Raji (cell line): ENCODE data around the gene TPRA1.

Experiments
- POLR2A ChIP-seq: IDR thresholded peaks from 2 replicates; pipeline ENCODE4 v1.6.1; 2011; ENCODE audit warnings: low read depth, low read length, control low read depth; ENCODE audit not compliant: insufficient read depth

The TPRA1 gene

GRCh38 chr3:127622772-127623576 is 32.4 kb upstream of the TPRA1 start:
- TF ChIP-seq POLR2A, result no peak

GRCh38 chr3:127622031-127622430 is 31.5 kb upstream of the TPRA1 start:
- TF ChIP-seq POLR2A, result no peak

GRCh38 chr3:127620637-127621375 is 30.3 kb upstream of the TPRA1 start:
- TF ChIP-seq POLR2A, result no peak

GRCh38 chr3:127618891-127619290 is 28.4 kb upstream of the TPRA1 start:
- TF ChIP-seq POLR2A, result no peak

- no peak for TF ChIP-seq POLR2A
These were observed 26.5 kb upstream of the TPRA1 start for GRCh38 chr3:127616836-127617605.

GRCh38 chr3:127615631-127616305 is 25.2 kb upstream of the TPRA1 start:
- TF ChIP-seq POLR2A, result no peak

- no peak for TF ChIP-seq POLR2A
These were observed 24.5 kb upstream of the TPRA1 start for GRCh38 chr3:127614928-127615589.

- no peak for TF ChIP-seq POLR2A
These were observed 22.9 kb upstream of the TPRA1 start for GRCh38 chr3:127613406-127613805.

- TF ChIP-seq POLR2A, result no peak
These were observed 22.4 kb upstream of the TPRA1 start for GRCh38 chr3:127612966-127613365.

GRCh38 chr3:127611251-127611650 is 20.7 kb upstream of the TPRA1 start:
- no peak for TF ChIP-seq POLR2A

- no peak for TF ChIP-seq POLR2A
These were observed 19.6 kb upstream of the TPRA1 start for GRCh38 chr3:127610105-127610504.

- no peak for TF ChIP-seq POLR2A
These were observed 17.8 kb upstream of the TPRA1 start for GRCh38 chr3:127608362-127608718.

- no peak for TF ChIP-seq POLR2A
These were observed 17.3 kb upstream of the TPRA1 start for GRCh38 chr3:127607675-127608361.

GRCh38 chr3:127606981-127607595 is 16.6 kb upstream of the TPRA1 start:
- TF ChIP-seq POLR2A, result no peak
